Naive B cell (primary cell): ENCODE results near the gene ATAD5. TPM values are rescaled to one million over a fixed set of nuclear protein-coding genes. Genes with fewer than 3 reads are reported as not detected.
A peak's percentile ranks its signal among the peaks of the same experiment; 100 is the strongest.

Source experiments
- ATAC-seq, 2 donors: fragments of 150-1000 bp; cut with Tn5 transposase; 2 replicates each; pipeline ENCODE4 v1.10.0; 2021; ENCODE audit warnings: low read depth in 2 of 2, mild to moderate bottlenecking in 2 of 2, moderate library complexity in 2 of 2
- DNase-seq: peaks from one replicate; pipeline ENCODE4 v3.0.0; 2022
- H3K27ac Mint-ChIP-seq, 6 donors: one replicate each; pipeline ENCODE4 v1.8.0; 2020 to 2022; ENCODE audit warnings: mild to moderate bottlenecking in 6 of 6, mixed read lengths in 6 of 6, moderate library complexity in 5 of 6, inconsistent platforms in 2 of 6
- H3K27me3 Mint-ChIP-seq, 3 donors: one replicate each; pipeline ENCODE4 v1.8.0; 2021 to 2022; ENCODE audit warnings: mixed read lengths in 3 of 3, mild to moderate bottlenecking in 1 of 3
- H3K36me3 Mint-ChIP-seq, 2 donors: one replicate each; pipeline ENCODE4 v1.8.0; 2020 to 2022; ENCODE audit warnings: mixed read lengths in 2 of 2, inconsistent platforms in 1 of 2, mild to moderate bottlenecking in 1 of 2
- H3K4me1 Mint-ChIP-seq, 3 donors: one replicate each; pipeline ENCODE4 v1.8.0; 2020 to 2022; ENCODE audit warnings: mixed read lengths in 3 of 3, inconsistent platforms in 1 of 3, mild to moderate bottlenecking in 1 of 3, moderate library complexity in 1 of 3
- H3K4me3 Mint-ChIP-seq, 8 donors: one replicate each; pipeline ENCODE4 v1.8.0; 2020 to 2022; ENCODE audit warnings: mild to moderate bottlenecking in 8 of 8, mixed read lengths in 8 of 8, moderate library complexity in 8 of 8, inconsistent platforms in 2 of 8
- H3K9me3 Mint-ChIP-seq, 7 donors: one replicate each; pipeline ENCODE4 v1.8.0; 2020 to 2022; ENCODE audit warnings: mixed read lengths in 7 of 7, mild to moderate bottlenecking in 5 of 7, inconsistent platforms in 2 of 7, moderate library complexity in 1 of 7
- polyA plus RNA-seq, 6 donors: library from polyadenylated mRNA; unstranded; fragments of 300-500 nt; fragmentation: Illumina TruSeq; gene quantifications; one replicate each; pipeline ENCODE4 v1.2.3, GENCODE V29; 2021; ENCODE audit warnings: low read depth in 6 of 6

ATAD5 gene, protein sequence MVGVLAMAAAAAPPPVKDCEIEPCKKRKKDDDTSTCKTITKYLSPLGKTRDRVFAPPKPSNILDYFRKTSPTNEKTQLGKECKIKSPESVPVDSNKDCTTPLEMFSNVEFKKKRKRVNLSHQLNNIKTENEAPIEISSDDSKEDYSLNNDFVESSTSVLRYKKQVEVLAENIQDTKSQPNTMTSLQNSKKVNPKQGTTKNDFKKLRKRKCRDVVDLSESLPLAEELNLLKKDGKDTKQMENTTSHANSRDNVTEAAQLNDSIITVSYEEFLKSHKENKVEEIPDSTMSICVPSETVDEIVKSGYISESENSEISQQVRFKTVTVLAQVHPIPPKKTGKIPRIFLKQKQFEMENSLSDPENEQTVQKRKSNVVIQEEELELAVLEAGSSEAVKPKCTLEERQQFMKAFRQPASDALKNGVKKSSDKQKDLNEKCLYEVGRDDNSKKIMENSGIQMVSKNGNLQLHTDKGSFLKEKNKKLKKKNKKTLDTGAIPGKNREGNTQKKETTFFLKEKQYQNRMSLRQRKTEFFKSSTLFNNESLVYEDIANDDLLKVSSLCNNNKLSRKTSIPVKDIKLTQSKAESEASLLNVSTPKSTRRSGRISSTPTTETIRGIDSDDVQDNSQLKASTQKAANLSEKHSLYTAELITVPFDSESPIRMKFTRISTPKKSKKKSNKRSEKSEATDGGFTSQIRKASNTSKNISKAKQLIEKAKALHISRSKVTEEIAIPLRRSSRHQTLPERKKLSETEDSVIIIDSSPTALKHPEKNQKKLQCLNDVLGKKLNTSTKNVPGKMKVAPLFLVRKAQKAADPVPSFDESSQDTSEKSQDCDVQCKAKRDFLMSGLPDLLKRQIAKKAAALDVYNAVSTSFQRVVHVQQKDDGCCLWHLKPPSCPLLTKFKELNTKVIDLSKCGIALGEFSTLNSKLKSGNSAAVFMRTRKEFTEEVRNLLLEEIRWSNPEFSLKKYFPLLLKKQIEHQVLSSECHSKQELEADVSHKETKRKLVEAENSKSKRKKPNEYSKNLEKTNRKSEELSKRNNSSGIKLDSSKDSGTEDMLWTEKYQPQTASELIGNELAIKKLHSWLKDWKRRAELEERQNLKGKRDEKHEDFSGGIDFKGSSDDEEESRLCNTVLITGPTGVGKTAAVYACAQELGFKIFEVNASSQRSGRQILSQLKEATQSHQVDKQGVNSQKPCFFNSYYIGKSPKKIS (N-terminal part only)
- 1 to 10 TPM in 5 of 6 donors, not detected in 1; 1.1 to 2.7 (median 2.4) TPM for polyA plus RNA-seq

DNA sequence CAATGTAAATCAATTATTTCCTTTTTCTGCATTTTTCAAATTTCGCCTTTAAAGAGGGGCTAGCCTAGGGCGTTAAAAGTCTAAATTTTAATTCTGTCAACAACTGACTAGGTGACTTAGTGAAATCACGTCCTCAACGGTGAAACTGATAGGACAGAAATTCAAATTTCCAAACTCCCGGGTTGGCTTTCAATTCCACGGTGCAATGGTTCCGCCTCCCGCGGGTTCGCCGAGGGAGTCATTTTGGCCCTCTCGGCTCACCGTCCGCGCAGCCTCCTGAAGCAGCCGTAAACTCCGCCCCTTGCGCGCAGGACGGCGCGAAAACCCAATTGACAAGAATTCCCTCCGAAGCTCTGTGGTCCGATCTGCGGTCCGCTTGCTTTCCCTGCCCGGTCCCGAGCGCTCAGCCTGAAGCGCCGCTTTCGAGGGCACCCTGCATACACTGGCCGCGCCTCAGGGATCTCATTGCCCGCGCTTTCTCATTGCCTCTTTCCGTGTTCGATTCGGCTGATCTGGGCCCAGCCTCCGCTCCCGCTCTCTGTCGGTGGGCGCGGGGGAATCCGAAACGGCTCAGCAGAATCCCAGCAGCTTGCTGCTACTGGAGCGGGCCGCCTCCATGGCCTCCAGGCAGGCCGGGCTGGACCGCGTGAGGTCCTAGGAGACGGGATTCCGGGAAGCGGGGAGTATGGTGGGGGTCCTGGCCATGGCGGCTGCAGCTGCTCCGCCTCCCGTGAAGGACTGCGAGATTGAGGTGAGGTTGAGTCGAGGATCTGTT, at the start of gene ATAD5:
ATAD5 (plus strand) TSS at position 304 of the 775 bp plus-strand sequence; CDS start at position 686, 382 bp downstream.
- ATAC-seq (peak; percentile 95), DNase-seq (peak; percentile 83)
- Mint-ChIP-seq H3K27me3 (no peaks in the 10 kb centered on the region), H3K27ac (peak within 1 kb of the TSS; percentile 88 to 96 (median 94)), H3K9me3 (no peaks in the 10 kb centered on the region), H3K36me3 (peaks cover 0 to 6% of the 10 kb centered on the region in 2 donors), H3K4me1 (peaks cover 18 to 26% (median 19%) of the 10 kb centered on the region in 3 donors), H3K4me3 (peak within 1 kb of the TSS; percentile 94 to 99 (median 98))

DNA sequence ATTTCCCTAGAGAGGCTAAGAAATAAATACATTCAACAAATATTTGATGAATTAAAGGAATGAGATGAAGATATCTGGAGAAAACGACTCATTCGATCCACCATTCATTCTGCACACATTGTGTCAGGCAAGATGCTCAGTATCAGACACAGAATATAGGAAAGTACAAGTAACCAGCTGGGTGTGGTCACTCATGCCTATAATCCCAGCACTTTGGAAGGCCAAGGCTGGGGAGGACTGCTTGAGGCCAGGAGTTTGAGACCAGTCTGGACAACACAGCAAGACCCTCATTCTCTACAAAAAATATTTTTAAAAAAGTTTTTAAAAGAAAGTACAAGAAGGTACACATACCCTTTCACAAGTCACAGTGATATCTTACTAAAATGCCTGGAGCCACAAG, 49.6 kb upstream of the ATAD5 start:
- peak overlapping the region in 1 of 6 donors; percentile 71 for H3K27ac Mint-ChIP-seq
- H3K27me3 Mint-ChIP-seq = no peaks in the 10 kb centered on the region
- H3K4me1 Mint-ChIP-seq = peaks cover 6 to 12% (median 6%) of the 10 kb centered on the region in 3 donors
- DNase-seq (no peak), ATAC-seq (no peak)
- peaks cover 0 to 7% of the 10 kb centered on the region in 2 donors for H3K36me3 Mint-ChIP-seq
- peak overlapping the region in 1 of 8 donors; percentile 74 for H3K4me3 Mint-ChIP-seq
- H3K9me3 Mint-ChIP-seq = no peaks in the 10 kb centered on the region

DNA sequence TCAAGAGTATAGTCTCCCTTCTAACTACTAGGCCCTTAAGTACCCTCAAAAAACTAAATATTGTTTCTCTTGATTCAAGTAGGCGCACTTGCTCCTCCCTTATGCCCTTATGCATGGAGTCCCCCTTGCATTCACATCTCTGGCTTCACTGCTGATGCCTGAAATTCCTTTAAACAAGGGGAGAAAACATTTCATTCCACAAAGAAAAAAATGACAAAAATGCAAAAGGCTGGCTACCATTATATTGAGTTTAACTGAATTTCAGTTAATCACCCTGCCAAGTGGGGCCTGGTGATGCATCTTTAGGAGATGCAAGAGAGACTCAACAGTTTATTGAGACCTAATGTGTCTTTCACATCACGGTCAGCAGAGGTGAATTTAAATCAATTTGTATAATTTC, 42.8 kb upstream of the ATAD5 start:
- H3K27ac Mint-ChIP-seq = peak overlapping the region in 3 of 6 donors; percentile 21 to 64 (median 26)
- H3K4me3 Mint-ChIP-seq = no peak overlapping the region
- DNase-seq (no peak), ATAC-seq (no peak)
- H3K27me3 Mint-ChIP-seq = no peaks in the 10 kb centered on the region
- no peaks in the 10 kb centered on the region for H3K9me3 Mint-ChIP-seq
- peaks cover 3 to 11% of the 10 kb centered on the region in 2 donors for H3K36me3 Mint-ChIP-seq
- peaks cover 0 to 4% (median 3%) of the 10 kb centered on the region in 3 donors for H3K4me1 Mint-ChIP-seq

DNA sequence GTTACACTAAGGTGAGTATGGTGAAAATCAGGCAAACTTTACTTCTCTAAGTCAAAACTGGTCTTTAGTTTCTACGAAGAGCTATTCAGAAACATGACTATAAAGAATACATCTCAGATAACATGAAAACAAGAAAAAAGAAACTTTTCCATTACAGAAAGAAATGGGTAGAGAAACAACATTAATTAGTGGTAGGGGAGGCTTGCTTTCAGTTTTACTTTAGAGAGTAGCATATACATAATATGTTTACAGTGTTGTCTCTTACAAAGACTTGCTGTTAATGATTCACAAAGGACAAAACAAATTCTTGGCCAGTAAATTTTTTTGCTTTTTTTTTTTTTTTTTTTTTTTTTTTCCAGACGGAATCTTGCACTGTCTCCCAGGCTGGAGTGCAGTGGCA, 41.5 kb upstream of the ATAD5 start:
- H3K9me3 Mint-ChIP-seq = no peaks in the 10 kb centered on the region
- H3K27me3 Mint-ChIP-seq = no peaks in the 10 kb centered on the region
- H3K4me1 Mint-ChIP-seq = peaks cover 0 to 4% (median 3%) of the 10 kb centered on the region in 3 donors
- H3K4me3 Mint-ChIP-seq = no peak overlapping the region
- peaks cover 7 to 11% of the 10 kb centered on the region in 2 donors for H3K36me3 Mint-ChIP-seq
- H3K27ac Mint-ChIP-seq = peak overlapping the region in 5 of 6 donors; percentile 7 to 94 (median 93)
- ATAC-seq (no peak), DNase-seq (no peak)

DNA sequence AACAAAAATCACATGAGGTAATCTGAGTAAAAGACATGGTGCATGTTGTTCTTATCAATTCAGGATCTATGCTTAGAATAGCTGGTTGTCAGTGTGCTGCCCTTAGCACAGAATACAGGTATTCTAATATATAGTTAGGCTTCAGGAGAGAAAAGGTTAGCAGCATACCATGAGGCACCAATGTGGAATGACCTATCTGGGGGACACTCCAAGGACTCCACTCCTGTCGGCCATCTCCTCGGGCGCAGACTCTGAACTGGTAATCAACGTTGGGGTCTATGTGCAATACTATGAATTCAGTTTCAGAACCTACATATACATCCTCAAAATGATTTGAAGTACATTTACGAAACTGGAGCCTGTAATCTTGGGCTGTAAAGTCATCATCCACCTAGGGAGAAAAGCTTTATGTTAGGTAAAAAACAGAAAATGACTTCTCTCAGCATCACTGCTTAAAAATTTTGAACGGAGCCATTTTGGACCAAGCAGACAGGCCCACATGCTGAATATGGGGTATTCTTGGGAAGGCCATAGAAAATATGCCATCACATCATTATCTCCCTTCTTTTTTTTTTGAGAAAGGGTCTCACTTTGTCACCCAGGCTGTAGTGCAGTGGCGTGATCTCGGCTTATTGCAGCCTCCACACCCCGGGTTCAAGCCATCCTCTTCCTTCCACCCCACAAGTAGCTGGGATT, 38.3 kb upstream of the ATAD5 start:
- no peaks in the 10 kb centered on the region for H3K27me3 Mint-ChIP-seq
- peak overlapping the region in 3 of 6 donors; percentile 11 to 80 (median 38) for H3K27ac Mint-ChIP-seq
- no peaks in the 10 kb centered on the region for H3K9me3 Mint-ChIP-seq
- no peak overlapping the region for H3K4me3 Mint-ChIP-seq
- peaks cover 11 to 13% of the 10 kb centered on the region in 2 donors for H3K36me3 Mint-ChIP-seq
- DNase-seq (no peak), ATAC-seq (no peak)
- peaks cover 0 to 8% (median 0%) of the 10 kb centered on the region in 3 donors for H3K4me1 Mint-ChIP-seq

DNA sequence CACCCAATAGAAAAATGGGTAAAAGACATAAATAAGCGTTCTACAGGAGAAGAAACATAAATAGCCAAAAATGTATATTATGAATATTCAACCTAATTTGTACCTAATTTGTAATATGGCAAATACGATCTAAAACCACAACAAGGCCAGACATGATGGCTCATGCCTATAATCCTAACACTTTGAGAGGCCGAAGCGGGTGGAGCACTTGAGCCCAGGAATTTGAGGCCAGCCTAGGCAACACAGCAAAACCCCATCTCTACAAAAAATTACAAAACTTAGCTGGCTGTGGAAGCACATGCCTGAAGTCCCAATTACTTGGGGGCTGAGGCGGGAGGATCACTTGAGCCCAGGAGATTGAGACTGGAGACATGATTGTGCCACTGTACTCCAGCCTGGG, 37.4 kb upstream of the ATAD5 start:
- no peak for ATAC-seq

DNA sequence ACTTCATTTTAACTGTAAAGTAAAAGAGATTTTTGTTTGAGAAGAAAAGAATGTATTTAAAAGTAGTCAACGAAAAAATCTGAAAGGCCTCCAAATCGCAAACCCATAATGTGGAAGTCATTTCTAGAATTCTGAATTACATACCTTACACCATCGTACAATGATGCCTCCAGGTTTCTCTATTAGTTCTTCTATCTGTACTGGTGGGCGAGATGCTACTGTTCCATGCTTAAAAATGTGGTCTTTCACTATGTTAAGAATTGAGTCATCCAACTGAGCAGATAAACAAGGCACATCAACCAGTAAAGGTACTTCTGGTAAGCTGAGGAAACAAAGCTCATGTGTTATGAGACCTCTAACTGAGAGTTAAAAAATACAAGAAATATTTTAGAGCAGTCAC, 35.8 kb upstream of the ATAD5 start:
- Mint-ChIP-seq H3K27me3 (no peaks in the 10 kb centered on the region), H3K27ac (peak overlapping the region in 1 of 6 donors; percentile 34), H3K4me3 (no peak overlapping the region), H3K9me3 (no peaks in the 10 kb centered on the region), H3K4me1 (peaks cover 0 to 8% (median 0%) of the 10 kb centered on the region in 3 donors), H3K36me3 (peaks cover 11 to 20% of the 10 kb centered on the region in 2 donors)
- DNase-seq = no peak
- ATAC-seq = no peak

More for the DNA sequence above, 37.4 kb upstream of the ATAD5 start:
- Mint-ChIP-seq H3K9me3 (no peaks in the 10 kb centered on the region), H3K4me3 (no peak overlapping the region), H3K27ac (peak overlapping the region in 2 of 6 donors; percentile 50 to 80), H3K36me3 (peaks cover 5 to 13% of the 10 kb centered on the region in 2 donors), H3K4me1 (peaks cover 0 to 8% (median 0%) of the 10 kb centered on the region in 3 donors), H3K27me3 (no peaks in the 10 kb centered on the region)
- DNase-seq = no peak

DNA sequence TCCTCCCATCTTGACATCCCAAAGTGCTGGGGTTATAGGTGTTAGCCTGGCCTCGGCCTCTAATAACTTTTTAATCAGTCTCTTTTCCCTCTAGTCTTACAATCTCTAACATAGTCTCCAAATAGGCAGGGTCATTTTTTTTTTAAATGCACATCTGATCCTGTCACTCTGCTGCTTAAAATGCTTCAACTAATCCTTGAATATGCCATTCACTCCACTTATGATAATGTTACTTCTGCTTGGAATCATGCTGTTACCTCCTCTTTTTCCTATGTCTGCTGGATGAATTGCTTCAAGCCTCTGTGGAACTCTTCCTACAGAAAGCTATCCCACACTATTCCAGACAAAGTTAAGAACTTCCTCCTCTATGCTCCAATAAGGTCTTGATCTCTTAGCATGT, 30.1 kb upstream of the ATAD5 start:
- DNase-seq (no peak), ATAC-seq (no peak)
- H3K4me1 Mint-ChIP-seq = peaks cover 20 to 28% (median 22%) of the 10 kb centered on the region in 3 donors
- H3K27ac Mint-ChIP-seq = peak overlapping the region in 2 of 6 donors; percentile 12 to 76
- peaks cover 25 to 29% of the 10 kb centered on the region in 2 donors for H3K36me3 Mint-ChIP-seq
- H3K9me3 Mint-ChIP-seq = no peaks in the 10 kb centered on the region
- no peaks in the 10 kb centered on the region for H3K27me3 Mint-ChIP-seq
- H3K4me3 Mint-ChIP-seq = no peak overlapping the region

DNA sequence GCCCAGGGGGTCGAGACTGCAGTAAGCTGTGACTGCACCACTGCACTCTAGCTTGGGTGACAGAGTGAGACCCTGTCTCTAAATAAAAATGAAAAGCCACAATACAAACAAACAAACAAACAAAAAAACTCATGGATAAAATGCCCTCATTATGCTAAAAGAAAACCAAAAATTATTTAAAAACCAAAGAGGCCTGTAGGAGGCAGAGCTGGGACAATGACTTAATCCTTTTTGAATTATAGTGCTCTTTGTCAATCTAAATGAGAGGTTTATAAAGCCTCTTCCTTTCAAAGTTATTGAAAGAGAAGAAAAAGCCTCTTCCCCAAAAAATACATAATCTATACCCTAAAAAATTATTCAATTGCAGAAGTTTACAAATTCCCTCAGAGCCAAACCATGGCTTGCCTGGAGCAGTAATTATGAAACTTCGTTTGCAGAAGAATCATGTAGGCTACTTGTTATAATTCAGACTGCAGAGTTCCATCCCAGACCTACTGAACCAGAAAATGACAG, 25.8 kb upstream of the ATAD5 start:
- peaks cover 32 to 69% (median 46%) of the 10 kb centered on the region in 3 donors for H3K4me1 Mint-ChIP-seq
- no peak for ATAC-seq
- peaks cover 16 to 18% of the 10 kb centered on the region in 2 donors for H3K36me3 Mint-ChIP-seq

DNA sequence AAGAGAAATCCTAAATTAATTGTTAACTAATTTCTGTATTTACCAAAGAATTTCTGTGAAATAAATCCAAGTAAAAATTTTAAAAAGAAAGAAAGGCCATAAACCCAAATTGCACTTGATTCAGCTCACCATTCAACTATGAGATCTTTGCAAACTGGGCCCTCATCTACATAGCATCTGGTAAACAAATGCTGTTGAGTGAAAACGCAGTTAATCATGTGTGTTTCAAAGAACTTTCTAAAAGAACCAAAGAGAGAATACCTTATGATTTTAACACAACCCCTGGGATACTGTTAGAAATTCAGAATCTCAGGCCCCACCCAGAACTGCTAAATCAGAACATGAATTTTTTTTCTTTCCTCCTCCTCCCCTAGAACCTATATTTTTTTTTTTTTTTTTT, 23.9 kb upstream of the ATAD5 start:
- ATAC-seq = no peak
- no peaks in the 10 kb centered on the region for H3K9me3 Mint-ChIP-seq
- peak overlapping the region in 5 of 6 donors; percentile 7 to 97 (median 90) for H3K27ac Mint-ChIP-seq
- H3K4me3 Mint-ChIP-seq = peak overlapping the region in 7 of 8 donors; percentile 42 to 91 (median 88)
- no peaks in the 10 kb centered on the region for H3K27me3 Mint-ChIP-seq
- no peak for DNase-seq
- peaks cover 37 to 84% (median 55%) of the 10 kb centered on the region in 3 donors for H3K4me1 Mint-ChIP-seq
- H3K36me3 Mint-ChIP-seq = peaks cover 14 to 16% of the 10 kb centered on the region in 2 donors

More for the DNA sequence above, 25.8 kb upstream of the ATAD5 start:
- H3K27me3 Mint-ChIP-seq = no peaks in the 10 kb centered on the region
- DNase-seq = no peak
- H3K9me3 Mint-ChIP-seq = no peaks in the 10 kb centered on the region
- H3K27ac Mint-ChIP-seq = peak overlapping the region in 5 of 6 donors; percentile 79 to 96 (median 89)
- peak overlapping the region in 2 of 8 donors; percentile 21 to 25 for H3K4me3 Mint-ChIP-seq

DNA sequence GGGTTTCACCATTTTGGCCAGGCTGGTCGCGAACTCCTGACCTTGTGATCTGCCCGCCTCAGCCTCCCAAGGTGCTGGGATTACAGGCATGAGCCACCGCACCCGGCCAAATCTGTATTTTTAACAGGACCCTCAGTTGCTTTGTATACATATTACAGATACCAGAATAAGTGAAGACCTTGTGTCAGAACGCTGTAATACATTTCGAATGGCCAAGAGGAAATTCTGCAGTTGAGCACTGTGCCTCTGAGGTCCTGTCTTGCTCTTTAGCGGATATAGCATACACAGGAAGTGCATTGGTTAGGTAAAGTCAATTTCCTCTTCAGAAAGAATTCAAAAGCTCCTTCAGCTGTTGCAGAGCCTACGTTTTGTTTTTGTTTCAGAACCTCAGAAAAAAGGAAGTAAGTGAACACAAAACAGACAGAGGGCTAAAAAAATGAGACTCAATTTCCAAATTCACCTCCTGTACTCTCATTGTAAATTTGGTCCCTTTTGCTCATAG, 22.9 kb upstream of the ATAD5 start:
- H3K4me3 Mint-ChIP-seq = peak overlapping the region; percentile 60 to 91 (median 88)
- H3K36me3 Mint-ChIP-seq = peaks cover 7 to 9% of the 10 kb centered on the region in 2 donors
- DNase-seq (peak; percentile 78), ATAC-seq (peak; percentile 99)
- no peaks in the 10 kb centered on the region for H3K9me3 Mint-ChIP-seq
- no peaks in the 10 kb centered on the region for H3K27me3 Mint-ChIP-seq
- peaks cover 38 to 89% (median 60%) of the 10 kb centered on the region in 3 donors for H3K4me1 Mint-ChIP-seq
- H3K27ac Mint-ChIP-seq = peak overlapping the region; percentile 94 to 98 (median 96)
